RWPE2 (cell line): ENCODE data around the gene PTPRM.
A peak's percentile ranks its signal among the peaks of the same experiment; 100 is the strongest.

Source experiments
- ATAC-seq: fragments of 200-7000 bp; cut with Tn5 transposase; 3 replicates; pipeline ENCODE4 v1.9.1; 2021; ENCODE audit warnings: low read depth
- DNase-seq: peaks from one replicate; pipeline ENCODE4 v3.0.0-alpha.2; 2020; ENCODE audit warnings: low spot score
- H3K27ac ChIP-seq: fragments of 450-650 bp; 2 replicates; pipeline ENCODE4 v1.5.1; 2017; ENCODE audit warnings: mild to moderate bottlenecking; ENCODE audit not compliant: poor library complexity, severe bottlenecking
- H3K27me3 ChIP-seq: fragments of 250-450 bp; sonication (Bioruptor Pico); 2 replicates; pipeline ENCODE4 v1.5.1; 2021; ENCODE audit warnings: mild to moderate bottlenecking, moderate library complexity; ENCODE audit not compliant: insufficient read depth, poor library complexity, severe bottlenecking
- H3K36me3 ChIP-seq: fragments of 250-450 bp; sonication (Bioruptor Pico); 2 replicates; pipeline ENCODE4 v1.5.1; 2020; ENCODE audit warnings: low read depth, mild to moderate bottlenecking, moderate library complexity
- H3K4me1 ChIP-seq: fragments of 250-450 bp; sonication (Bioruptor Pico); 2 replicates; pipeline ENCODE4 v1.5.1; 2021; ENCODE audit warnings: mild to moderate bottlenecking, moderate library complexity; ENCODE audit not compliant: insufficient read depth, poor library complexity, severe bottlenecking
- H3K4me3 ChIP-seq: fragments of 250-450 bp; sonication (Bioruptor Pico); 2 replicates; pipeline ENCODE4 v1.5.1; 2021; ENCODE audit warnings: mild to moderate bottlenecking, moderate library complexity; ENCODE audit not compliant: severe bottlenecking
- H3K9me3 ChIP-seq: fragments of 250-450 bp; sonication (Bioruptor Pico); 2 replicates; pipeline ENCODE4 v1.5.1; 2021; ENCODE audit warnings: mild to moderate bottlenecking, moderate library complexity; ENCODE audit not compliant: severe bottlenecking
- TF ChIP-seq, protein P1 (sequence below): fragments of 450-650 bp; IDR thresholded peaks from one replicate; pipeline ENCODE4 v1.5.1; 2017; ENCODE audit warnings: mild to moderate bottlenecking, moderate library complexity; ENCODE audit not compliant: poor library complexity, severe bottlenecking

PTPRM gene

DNA sequence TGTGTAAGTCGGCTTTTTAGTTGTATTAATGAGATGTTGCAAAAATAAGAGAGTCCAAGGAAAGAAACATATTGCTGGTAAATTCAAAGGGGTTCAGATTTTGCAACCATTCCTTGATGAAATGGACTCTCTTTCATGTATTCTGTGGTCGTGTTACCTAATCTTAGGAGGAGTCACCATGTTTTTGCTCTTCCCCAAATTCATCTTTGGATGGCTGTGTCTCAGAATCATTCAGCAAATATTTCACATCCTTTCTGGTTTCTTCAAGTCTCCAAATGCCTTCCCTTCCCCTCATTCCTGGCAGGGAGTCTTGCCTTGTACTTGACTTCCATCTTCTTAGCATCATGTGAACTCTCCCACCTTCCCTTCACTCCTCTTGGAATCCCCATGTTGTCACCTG lies 66.1 kb downstream of the PTPRM start:
- no peak overlapping the region for H3K4me3 ChIP-seq
- no peak for ATAC-seq
- no peak overlapping the region for H3K27ac ChIP-seq
- no peaks in the 10 kb centered on the region for H3K27me3 ChIP-seq
- no peak for DNase-seq
- TF ChIP-seq, protein P1, sequence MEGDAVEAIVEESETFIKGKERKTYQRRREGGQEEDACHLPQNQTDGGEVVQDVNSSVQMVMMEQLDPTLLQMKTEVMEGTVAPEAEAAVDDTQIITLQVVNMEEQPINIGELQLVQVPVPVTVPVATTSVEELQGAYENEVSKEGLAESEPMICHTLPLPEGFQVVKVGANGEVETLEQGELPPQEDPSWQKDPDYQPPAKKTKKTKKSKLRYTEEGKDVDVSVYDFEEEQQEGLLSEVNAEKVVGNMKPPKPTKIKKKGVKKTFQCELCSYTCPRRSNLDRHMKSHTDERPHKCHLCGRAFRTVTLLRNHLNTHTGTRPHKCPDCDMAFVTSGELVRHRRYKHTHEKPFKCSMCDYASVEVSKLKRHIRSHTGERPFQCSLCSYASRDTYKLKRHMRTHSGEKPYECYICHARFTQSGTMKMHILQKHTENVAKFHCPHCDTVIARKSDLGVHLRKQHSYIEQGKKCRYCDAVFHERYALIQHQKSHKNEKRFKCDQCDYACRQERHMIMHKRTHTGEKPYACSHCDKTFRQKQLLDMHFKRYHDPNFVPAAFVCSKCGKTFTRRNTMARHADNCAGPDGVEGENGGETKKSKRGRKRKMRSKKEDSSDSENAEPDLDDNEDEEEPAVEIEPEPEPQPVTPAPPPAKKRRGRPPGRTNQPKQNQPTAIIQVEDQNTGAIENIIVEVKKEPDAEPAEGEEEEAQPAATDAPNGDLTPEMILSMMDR: no peak
- peaks cover 6% of the 10 kb centered on the region for H3K4me1 ChIP-seq
- no peaks in the 10 kb centered on the region for H3K9me3 ChIP-seq
- no peaks in the 10 kb centered on the region; the same call in 1 of the 2 replicates for H3K36me3 ChIP-seq

DNA sequence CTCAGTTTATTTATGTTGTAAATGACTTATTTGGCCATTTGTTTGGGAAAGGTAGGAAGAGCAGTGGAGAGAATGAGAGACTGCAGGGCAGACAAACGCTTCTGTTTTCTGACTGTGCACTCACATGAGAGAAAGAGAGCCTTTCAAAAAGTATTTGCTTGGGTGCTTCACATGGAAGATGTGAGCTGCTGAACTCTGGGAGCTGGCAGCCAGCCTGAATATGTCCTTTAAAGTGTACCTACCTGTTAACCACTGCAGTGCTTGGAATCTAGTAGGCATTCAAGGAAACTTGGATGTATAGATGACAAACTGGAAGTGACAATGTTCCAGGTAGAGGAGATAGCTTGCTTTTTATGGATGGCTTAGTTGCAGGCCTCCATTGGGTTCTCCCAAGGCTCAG lies 68.8 kb downstream of the PTPRM start:
- DNase-seq (no peak), ATAC-seq (no peak)
- Histone ChIP-seq H3K27ac (no peak overlapping the region), H3K4me1 (peaks cover 6% of the 10 kb centered on the region), H3K4me3 (no peak overlapping the region), H3K36me3 (no peaks in the 10 kb centered on the region), H3K9me3 (no peaks in the 10 kb centered on the region), H3K27me3 (no peaks in the 10 kb centered on the region)
- TF ChIP-seq, protein P1: no peak

DNA sequence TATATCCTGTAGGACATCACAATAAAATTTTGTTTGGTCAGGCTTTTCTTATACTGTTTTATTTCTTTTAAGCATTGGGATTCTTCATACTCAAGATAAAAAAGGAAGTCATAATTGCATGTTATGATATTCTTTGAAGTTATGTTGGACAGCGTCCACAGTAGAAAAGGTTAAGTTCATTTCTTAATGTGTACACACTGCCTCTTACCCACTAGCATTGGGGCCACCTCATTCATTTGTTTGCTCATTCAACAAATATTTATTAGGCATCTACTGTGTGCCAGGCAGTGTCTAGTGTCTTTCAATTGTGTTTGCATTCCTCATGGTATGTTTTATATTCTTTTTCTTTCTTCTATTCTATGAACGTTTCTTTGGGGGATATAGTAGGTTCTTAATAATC lies 70.2 kb downstream of the PTPRM start:
- TF ChIP-seq, protein P1: no peak
- H3K27ac ChIP-seq: no peak overlapping the region
- H3K27me3 ChIP-seq: no peaks in the 10 kb centered on the region
- no peaks in the 10 kb centered on the region for H3K36me3 ChIP-seq
- no peak overlapping the region for H3K4me3 ChIP-seq
- H3K4me1 ChIP-seq: peaks cover 6% of the 10 kb centered on the region
- no peak for DNase-seq
- no peaks in the 10 kb centered on the region for H3K9me3 ChIP-seq
- ATAC-seq: peak; percentile 73; the same call in 2 of the 3 replicates

DNA sequence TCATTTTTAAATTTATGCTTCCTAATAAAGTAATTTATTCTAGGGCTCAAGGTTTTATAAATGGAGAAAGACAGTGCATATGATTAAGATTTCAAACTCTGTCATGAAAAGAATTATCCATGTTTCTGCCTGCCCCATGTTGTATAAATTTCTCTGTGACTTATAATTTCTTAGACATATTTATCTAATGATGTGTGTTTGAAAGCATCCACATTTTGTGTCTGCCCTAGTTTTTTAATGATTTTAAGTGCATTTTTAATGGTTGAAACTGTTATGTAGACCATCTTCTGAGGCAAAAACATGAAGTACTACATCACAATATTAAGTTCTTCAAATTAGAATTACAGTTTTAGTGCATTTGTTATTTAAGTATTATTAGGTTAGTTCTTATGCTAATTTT lies 71.2 kb downstream of the PTPRM start:
- TF ChIP-seq, protein P1: no peak
- no peaks in the 10 kb centered on the region for H3K9me3 ChIP-seq
- ATAC-seq: no peak
- peaks cover 6% of the 10 kb centered on the region for H3K4me1 ChIP-seq
- H3K4me3 ChIP-seq: no peak overlapping the region
- no peaks in the 10 kb centered on the region for H3K36me3 ChIP-seq
- no peak overlapping the region for H3K27ac ChIP-seq
- no peak for DNase-seq
- H3K27me3 ChIP-seq: no peaks in the 10 kb centered on the region

DNA sequence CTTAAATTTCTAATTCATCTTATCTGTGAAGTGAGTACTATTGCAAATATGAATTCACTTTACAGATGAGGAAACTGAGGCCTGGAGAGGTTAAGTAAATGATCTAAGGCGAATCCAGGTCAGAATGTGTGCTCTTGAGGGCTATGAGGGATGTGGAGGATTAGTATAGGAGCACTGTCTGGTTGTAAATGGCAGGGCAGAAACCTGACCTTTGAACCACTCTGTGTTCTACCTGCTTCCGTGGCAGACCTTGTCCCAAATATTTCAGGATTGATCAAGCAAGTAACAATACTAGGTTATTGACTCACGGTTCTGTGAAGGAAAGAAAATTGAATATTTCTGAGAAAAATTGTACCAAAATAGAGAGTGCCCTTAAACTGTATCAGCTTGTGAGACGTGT lies 74.7 kb downstream of the PTPRM start:
- Histone ChIP-seq H3K4me1 (peaks cover 4% of the 10 kb centered on the region), H3K4me3 (no peak overlapping the region), H3K36me3 (no peaks in the 10 kb centered on the region), H3K27me3 (no peaks in the 10 kb centered on the region), H3K9me3 (no peaks in the 10 kb centered on the region), H3K27ac (no peak overlapping the region)
- DNase-seq (no peak), ATAC-seq (no peak)
- TF ChIP-seq, protein P1: no peak
